DMS153 treated with DMSO at 0.1 percent for 48 hours (cell line): ENCODE results near the gene SEZ6.

ENCODE experiments used
- DNase-seq: peaks from one replicate; lab custom pipeline; 2025; ENCODE audit not compliant: unreplicated experiment; lab: John Stamatoyannopoulos, UW

SEZ6 gene

DNA sequence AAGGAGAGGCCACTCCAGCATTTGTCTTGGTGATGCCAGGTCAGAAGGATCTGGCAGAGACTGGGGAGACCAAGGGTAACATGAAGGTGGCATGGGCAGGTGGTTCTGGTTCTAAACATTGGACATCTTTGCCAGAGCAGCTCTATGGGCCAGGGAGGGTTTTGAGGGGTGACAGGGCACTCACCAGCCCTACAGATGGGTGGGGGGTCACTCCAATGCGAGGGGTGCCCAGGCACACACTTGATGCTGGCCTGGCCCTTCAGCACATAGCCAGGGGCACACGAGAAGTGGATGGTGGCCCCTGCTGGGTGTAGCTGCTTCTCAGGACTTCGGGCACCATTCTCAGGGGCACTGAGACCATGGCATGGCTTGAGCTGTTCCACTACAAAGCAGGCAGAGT lies 49.0 kb downstream of the SEZ6 start:
- DNase-seq, result no peak

- DNase-seq, result no peak
Measured at GRCh38 chr17:28956112-28956511, 49.7 kb downstream of the SEZ6 start.

- DNase-seq, result no peak
Measured at GRCh38 chr17:28955408-28955807, 50.4 kb downstream of the SEZ6 start.

GRCh38 chr17:28954886-28955285 lies 50.9 kb downstream of the SEZ6 start:
- no peak for DNase-seq

GRCh38 chr17:28953444-28954118 lies 52.3 kb downstream of the SEZ6 start:
- no peak for DNase-seq

DNA sequence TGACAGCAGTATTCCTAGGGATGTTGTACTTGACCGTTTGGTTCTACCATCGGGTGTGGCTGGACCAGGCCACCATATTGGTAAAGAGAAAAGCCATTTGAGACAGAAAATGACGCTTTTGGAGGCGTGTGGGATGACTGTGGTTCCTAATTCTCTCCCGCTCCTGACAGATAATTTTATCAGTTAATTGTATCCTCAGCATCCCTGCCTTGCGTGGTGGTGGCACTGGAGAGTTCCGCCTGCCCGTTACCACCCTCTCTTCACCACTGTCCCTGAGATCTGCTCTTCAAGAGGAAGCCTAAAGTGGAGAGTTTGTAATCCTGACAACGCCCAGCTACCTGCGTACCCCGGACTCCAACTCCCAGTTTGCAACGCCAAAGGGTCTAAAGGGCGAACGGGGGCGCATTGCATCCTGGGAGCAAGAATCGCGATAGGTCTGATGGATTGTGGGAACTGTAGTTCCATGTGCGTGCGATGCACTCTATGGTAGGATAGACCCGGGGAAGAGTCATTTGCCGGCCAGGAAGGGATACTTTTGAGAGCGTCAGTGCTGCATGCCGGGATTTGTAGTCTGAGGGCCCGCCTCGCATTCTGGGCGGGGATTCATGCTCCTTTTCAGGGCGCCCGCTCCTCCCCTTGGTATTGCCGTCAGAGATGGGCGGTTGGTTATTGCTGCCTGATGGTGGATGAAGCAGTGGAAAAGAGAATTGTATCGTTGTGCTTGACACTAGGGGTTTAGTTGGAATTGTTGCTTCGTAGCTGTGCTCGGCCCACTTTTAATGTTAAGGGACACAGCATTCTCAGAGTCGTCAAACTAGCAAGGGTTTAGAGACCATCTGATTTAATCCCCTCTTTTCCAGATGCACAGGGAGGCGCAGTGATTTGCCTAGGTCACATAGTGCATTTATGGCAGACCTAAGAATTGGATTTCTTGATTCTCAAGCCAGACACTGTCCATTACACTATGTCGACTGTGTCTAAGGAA lies 53.5 kb downstream of the SEZ6 start:
- peak; percentile 99 for DNase-seq

- DNase-seq, result peak; percentile 100
Measured at GRCh38 chr17:28951428-28951990, 54.3 kb downstream of the SEZ6 start, which contains the start of gene PHF12. TSS of gene PHF12 (minus strand) at chr17:28951518. CDS start at chr17:28950960, 558 bp downstream.

DNA sequence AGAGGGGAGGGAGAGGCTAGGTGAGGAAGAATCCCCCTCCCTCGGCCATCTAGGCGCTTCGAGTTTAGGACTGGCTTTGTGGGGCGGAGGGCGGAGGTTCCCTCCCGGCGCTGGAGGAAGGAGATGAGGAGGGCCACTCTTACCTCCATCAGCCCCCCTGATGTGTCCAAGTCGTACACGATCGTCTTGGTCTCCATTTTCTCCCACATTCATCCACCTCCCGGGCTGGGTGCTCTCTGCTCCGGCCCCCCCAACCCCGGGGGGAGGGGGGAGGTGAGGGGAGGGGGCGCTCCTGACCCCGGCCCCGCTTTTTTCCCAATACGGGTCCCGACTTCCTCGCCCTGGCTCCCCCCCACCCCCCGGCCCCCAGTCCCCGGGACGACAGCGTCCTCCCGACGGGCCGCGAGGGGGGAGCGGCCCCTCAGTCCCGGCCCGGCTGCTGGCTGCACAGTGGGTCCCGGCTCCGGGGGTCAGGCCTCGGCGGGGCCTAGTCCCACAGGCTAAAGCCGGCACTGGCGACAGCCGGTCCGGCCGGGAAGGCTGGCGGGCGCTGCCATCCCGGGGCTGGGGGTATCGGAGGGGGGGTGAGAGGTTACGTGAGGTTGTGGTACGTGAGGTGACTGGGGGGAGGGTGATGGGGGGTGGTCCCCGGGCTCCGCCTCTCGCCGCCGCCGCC lies 54.9 kb downstream of the SEZ6 start:
- DNase-seq, result no peak

DNA sequence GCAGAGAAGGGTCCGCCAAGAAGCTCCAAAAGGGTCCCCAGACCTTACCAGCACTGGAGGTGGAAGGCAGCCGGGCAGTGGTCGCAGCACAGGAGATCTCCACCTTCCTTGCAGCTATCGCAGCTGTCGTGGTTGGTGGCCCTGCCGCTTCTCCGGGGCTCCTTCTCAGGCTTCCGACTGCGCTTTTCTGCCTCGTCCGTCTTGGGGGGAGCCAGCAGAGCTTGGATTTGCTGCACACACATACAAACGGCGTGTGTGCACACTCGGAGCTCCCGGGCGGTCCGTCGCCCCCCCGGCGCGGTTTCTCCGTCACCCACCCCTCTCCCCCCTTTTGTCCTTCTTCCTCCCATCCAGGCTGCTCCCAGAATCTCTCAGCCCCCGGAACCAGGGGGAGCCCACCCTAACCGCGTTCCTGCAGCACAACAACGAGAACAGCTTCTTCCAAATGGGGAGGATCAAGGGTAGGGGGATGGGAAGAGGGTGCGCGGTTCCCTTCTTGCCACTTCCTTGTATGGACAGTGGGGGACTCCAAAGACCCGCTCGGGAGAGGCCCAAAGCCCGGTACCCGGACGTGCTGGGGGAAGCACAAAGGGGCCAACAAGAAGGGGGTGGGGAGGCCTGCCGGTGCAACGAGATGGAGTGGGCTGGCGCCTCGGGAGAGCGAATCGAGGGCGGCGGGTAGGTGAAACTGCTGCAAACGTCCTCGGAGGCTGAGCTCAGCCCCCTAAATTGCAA lies 55.6 kb downstream of the SEZ6 start:
- DNase-seq, result peak; percentile 16

DNA sequence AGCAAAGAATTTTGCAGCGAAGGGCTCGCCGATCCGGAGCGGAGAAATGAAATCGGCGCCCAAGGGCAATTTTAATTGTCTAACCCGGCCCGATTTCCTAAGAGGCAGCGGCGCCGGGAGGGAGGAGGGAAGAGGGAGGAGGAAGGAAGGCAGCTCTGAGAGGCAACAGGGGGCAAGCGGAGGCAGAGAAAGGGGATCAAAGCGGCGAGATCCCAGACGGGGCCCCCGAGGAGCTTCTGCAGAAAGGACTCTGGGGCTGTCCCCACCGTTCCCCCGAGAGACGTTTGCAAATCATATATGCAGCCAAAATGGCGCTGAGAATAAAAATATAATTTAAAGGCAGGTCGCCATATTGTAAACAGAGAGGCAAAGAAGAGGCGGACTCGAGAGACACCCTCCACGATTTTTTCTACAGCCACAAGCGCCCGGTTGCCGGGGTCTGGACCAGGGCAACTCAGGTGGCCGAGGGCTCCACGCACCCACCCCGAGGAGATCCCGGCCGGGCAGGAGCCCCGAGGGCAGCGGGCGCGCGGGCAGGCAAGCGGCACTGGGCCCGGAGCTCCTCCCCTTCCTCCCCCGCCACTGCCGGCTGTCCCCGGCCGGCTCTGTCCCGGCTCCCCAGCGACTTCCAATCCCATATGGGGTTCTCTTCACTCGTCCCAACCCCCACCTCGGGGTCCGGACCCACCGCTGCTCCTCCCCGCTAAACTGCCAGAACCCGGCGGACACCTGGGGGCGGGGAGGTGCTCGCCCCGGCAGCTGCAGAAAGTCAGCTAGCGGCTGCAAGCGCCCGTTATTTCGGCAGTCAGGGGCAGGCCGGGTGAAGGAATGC lies 56.4 kb downstream of the SEZ6 start:
- DNase-seq, result no peak

GRCh38 chr17:28948873-28949184 lies 57.0 kb downstream of the SEZ6 start:
- DNase-seq, result no peak

- DNase-seq, result no peak
Measured at GRCh38 chr17:28948342-28948741, 57.5 kb downstream of the SEZ6 start.

DNA sequence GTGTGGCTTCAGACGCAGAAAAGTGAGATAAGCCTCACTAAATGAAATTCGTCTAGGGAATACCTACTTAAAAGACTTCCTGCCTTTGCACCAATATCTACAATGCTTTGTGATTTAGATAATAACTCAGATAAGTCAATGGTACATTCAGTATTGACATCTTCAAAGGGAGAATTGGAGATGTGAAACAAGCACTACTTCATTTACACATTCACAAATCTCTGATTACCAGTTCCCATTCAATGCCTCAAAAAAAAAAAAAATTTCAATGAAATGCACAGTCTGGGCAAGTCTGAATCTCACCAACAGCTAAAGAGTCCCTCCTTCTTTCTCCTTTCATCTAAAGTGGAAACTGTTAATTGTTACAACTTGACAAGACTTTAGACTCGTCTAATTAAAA lies 58.2 kb downstream of the SEZ6 start:
- no peak for DNase-seq

GRCh38 chr17:28946239-28946638 lies 59.6 kb downstream of the SEZ6 start:
- DNase-seq, result no peak

DNA sequence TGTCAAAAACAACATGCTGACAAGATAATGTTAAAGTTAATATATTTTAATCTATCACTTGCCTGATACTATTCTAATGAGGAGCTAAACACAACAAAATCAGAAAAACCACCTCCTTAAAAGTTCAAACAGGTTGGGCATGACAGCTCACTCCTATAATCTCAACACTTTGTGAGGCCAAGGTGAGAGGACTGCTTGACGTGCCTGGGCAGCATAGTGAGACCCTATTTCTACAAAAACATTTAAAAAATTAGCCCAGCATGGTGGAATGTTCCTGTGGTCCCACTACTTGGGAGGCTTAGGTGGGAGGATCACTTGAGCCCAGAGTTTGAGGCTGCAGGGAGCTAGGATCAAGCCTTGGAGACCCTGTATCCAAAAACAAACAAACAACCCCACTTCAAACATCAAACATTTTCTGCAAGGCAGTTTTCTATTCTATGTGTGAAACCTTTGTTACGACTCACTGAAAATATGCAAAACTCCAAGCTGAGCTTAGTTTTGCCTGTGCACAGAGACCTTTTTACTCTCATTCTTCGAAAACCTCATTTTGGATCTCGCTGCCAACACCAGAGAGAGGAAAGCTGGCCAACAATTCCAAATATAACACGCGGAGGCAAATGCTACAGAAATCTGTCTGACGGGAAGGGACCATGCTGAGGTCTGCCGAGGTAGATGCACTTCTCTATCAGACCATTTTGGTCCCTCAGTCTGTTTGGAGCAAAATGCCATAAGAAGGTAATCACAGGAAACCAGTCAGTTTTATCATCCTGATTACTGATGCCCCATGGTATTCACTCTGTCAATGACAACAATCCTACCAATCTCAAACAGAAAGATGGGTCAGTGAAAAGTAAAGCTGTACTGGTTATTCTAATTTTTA lies 60.7 kb downstream of the SEZ6 start:
- no peak for DNase-seq

GRCh38 chr17:28944343-28944742 lies 61.5 kb downstream of the SEZ6 start:
- DNase-seq, result no peak

DNA sequence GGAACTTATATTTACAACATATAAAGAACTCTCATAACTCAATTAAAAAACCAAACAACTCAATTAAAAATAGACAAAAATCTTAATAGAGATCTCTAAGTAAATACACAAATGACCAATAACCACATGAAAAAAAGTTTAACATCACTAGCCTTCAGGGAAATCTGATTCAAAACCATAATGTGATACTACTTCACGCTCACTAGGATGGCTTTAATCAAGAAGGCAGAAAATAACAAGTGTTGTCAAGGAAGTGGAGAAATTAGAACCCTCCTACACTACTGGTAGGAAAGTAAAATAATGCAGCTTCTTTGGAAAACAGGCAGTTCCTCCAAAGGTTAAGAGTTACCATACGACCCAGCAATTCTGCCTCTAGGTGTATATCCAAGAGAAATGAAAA lies 62.9 kb downstream of the SEZ6 start:
- no peak for DNase-seq

DNA sequence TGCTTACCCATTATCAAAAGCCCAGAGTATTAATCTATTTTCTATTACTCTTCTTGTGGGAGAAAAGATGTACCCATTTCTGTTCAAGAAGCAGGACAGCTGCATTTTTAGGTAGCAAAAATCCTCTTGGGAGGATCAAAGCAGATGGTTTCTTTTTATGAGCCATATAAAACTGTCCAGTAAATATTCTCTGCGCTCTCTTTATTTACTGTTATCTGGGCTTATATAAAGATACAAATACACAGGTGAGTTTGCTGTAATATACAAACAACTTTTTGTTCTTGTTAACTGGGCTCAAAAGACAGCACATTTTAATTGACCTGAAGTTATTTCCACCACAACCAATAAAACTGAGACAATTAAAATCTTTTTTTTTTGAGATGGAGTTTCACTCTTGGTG lies 64.6 kb downstream of the SEZ6 start:
- no peak for DNase-seq

GRCh38 chr17:28940675-28941074 lies 65.2 kb downstream of the SEZ6 start:
- DNase-seq, result no peak
